Activated gamma-delta T cell treated with anti-CD3 and anti-CD28 coated beads, Interleukin-2, amount 50 U/mL, for 16 hours (primary cell): ENCODE measurements around the gene ADAMTS13.
A peak's percentile ranks its signal among the peaks of the same experiment; 100 is the strongest.

Experiments used
- DNase-seq: peaks from one replicate; pipeline ENCODE4 v3.0.0-alpha.2; 2020; ENCODE audit warnings: low read depth

ADAMTS13 gene

DNA sequence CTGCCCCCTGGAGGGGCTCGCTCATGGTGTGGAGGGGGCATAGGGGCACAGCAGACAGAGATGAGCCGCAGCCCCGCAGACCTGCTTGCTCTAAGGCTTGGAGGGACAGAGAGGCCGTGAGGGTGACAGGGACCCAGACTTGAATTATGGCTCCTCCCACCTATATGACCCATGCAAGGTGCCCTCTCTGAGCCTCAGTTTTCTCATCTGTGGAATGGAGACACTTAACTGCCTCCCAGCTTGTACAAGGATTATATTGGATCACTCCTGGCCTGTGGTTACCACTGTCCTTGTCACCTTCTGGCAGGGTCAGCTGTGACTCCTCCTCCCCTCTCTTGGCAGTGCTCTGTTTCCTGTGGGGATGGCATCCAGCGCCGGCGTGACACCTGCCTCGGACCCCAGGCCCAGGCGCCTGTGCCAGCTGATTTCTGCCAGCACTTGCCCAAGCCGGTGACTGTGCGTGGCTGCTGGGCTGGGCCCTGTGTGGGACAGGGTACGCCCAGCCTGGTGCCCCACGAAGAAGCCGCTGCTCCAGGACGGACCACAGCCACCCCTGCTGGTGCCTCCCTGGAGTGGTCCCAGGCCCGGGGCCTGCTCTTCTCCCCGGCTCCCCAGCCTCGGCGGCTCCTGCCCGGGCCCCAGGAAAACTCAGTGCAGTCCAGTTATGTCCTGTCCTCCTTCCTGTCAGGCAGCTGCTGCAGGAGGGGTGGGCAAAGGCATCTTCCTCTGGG, 32.9 kb downstream of the ADAMTS13 start:
- DNase-seq = no peak

DNA sequence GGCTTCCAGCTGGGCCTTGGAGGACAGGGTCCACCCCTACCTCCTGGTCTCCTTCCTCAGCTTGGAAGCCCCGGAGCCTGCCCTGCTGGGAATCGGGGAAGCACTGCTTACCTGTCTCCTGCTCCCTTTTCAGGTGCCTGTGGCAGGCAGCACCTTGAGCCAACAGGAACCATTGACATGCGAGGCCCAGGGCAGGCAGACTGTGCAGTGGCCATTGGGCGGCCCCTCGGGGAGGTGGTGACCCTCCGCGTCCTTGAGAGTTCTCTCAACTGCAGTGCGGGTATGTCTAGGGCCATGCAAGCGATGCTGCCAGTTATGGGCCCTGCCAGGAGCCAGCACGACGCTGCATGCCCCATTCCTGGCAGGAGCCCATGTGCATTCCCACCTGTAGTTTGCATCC, 33.8 kb downstream of the ADAMTS13 start:
- no peak for DNase-seq

DNA sequence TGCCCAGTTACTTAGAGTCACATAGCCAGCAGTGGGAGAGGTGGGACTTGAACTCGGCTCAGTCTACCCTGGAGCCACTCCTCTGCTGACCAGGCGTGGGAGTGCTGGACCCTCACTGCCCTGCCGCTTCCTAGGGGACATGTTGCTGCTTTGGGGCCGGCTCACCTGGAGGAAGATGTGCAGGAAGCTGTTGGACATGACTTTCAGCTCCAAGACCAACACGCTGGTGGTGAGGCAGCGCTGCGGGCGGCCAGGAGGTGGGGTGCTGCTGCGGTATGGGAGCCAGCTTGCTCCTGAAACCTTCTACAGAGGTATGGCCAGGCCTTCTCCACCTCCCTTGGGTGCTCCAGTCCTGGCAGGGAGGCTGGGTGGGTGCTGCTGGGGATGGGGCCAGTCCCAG, 34.2 kb downstream of the ADAMTS13 start:
- no peak for DNase-seq

DNA sequence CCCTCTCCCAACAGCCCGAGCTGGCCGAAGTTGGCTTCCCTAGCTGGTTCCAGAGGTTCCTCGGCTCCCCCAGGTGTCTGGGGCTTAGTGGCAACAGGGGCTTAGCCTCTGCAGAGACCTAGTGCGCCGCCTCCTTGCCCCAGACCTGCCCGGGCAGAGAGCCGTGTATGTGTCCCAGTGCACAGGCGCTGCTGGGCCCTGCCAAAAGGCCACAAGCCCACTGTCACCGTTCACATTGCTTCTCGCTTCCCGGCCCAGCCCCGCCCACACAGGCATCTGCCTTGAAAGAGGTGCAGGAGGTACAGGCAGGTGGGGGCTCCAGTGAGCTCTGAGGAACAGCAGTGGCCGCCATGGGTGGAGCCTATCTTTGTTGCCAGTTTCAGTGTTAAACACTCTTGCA, 35.1 kb downstream of the ADAMTS13 start:
- DNase-seq = no peak

DNA sequence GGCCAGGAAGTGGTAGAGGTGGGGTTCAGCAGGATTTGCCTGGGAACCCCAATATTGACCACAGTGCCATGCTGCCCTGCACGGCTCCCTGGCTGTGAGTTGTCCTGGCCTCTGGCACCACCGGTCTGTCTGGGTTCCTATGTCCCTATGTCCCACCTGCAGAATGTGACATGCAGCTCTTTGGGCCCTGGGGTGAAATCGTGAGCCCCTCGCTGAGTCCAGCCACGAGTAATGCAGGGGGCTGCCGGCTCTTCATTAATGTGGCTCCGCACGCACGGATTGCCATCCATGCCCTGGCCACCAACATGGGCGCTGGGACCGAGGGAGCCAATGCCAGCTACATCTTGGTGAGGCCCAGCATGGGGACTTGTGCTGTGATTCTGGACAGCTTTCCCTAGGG, 35.6 kb downstream of the ADAMTS13 start:
- no peak for DNase-seq

DNA sequence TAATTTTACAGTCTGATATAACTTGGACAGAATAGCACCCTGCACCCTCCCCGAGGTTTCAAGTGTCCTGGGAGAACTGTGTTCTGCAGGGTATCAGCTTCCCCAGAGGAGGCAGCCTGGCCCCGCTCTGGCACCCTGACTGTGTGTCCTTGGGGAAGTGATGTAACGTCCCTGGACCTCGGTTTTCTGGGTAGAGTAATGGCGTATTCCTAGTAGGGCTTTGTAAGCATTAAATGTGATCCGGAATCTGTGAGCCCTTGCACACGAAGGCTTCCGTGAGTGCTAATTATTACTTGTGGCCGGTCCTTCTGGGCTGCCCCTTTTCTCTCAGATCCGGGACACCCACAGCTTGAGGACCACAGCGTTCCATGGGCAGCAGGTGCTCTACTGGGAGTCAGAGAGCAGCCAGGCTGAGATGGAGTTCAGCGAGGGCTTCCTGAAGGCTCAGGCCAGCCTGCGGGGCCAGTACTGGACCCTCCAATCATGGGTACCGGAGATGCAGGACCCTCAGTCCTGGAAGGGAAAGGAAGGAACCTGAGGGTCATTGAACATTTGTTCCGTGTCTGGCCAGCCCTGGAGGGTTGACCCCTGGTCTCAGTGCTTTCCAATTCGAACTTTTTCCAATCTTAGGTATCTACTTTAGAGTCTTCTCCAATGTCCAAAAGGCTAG, 36.6 kb downstream of the ADAMTS13 start:
- DNase-seq = no peak

DNA sequence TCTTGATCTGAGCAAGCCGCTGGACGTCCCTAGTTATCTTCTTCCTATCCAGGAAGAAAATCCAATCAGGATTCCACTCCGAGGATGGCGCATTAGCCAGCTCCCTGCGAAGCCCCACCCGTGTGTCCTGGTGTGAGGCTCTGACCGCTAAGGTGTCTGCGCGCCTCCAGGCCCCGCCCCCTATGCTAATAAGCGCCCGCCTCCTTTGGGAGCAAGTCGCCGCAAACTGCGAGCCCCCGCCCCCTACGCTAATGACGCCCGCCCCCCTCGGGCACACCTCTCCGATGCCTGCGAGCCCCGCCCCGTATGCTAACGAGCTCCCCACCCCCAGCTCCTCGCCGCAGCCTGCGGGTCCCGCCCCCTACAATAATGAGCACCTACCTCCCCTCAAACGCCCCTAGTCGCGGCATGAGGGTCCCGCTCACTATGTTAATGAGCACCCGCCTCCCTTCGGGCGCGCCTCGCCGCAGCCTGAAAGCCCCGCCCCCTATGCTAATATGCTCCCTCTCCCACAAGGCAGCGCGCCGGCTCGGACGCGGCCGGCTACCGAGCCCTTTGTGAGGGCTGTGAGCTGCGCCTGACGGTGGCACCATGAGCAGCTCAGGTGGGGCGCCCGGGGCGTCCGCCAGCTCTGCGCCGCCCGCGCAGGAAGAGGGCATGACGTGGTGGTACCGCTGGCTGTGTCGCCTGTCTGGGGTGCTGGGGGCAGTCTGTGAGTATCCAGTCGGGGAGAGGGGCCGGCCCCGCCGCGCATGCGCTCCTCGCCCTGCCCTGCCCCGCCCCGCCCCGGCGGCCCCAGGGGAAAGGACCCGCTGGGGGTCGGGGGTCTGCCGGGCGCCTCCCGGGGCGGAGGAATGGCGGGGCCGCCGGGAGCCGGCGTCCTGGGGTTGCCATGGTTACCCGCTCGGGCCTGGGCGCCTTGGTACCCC, 37.6 kb downstream of the ADAMTS13 start, which contains the start of gene CACFD1:
Gene CACFD1 (plus strand): TSS at position 503 of the 929 bp plus-strand sequence. CDS start 89 bp downstream, at position 592.
- DNase-seq = peak; percentile 89

DNA sequence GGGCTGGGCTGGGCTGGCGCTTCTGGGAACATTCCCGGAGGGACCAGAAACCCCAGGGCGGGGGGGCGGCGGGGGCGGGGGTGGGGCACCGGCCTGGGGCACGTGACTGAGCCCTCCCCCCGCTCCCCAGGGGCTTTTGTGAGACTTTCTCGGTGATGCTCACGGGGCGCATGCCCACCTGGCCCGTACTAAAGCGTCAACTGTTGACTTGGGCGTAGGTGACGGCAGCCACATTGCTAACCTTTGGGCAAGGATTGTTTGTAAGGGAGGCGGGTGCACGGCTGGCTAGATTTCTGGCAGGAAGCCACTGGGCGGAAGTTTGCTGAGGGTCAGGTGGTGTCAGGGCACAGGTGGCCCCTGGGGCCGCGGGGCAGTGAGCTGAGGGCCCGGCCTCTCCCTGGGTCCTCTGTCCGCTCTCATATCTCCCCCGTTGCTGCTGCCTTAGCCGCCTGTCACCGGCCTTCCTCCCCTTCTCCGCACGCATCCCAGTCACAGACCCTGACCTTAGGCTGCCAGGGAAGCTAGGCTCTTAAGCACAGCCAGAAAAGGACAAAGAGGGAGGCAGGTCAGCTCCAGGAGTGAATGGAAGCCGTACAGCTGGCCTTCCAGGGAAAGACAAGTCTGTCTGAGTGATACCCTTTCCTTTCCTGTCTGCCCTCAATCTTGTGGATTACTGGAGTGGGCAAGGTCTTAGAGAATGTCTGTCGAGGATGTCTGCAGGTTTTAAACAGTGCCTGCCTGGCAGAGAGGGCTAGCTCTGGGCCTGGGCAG, 38.4 kb downstream of the ADAMTS13 start:
- peak; percentile 27 for DNase-seq

DNA sequence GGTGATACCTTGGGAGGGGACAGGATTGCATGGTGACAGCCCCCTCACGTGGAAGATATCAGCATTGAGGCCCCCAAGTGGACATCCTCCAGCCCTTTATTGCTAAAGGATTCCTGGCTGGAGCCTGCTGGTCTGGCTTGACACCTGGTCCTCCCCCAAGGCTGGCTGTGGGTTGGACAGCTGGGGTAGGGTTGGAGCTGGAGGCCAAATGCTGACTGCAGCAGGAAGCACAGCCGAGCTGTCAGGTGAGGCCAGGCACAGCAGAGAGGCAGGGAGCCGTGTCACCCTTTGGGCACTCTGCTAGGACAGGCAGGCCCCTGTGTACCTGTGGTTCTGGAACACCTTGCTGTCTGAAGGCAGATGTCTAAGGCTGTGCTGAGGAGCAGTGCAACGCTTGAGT, 39.8 kb downstream of the ADAMTS13 start:
- DNase-seq = no peak

DNA sequence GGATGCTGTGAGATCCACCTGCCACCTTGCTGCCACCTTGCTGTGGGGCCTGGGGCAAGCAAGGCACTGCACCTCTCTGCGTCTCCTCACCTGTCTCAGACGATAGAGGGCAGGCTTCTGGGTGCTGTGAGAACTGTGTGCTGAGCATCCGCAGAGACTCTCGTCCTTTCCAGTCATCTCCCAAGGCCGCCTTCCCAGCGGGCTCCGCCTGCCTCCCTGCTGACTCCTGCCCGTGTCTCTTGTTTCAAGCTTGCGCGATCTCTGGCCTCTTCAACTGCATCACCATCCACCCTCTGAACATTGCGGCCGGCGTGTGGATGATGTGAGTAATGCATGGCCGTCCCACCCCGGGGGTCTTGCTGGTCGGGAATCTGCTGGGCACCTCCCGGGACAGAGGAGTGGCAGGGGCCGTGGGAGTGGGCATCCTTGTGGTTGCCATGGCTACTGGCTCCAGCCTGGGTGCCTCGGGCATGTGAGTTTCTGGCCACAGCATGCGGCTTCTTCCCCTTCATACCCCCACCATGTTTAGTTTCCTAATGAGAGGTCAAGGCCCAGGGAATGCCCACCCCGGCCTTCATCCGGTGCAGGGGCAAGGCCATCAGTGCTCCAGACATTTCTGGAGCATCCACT, 41.2 kb downstream of the ADAMTS13 start:
- no peak for DNase-seq

DNA sequence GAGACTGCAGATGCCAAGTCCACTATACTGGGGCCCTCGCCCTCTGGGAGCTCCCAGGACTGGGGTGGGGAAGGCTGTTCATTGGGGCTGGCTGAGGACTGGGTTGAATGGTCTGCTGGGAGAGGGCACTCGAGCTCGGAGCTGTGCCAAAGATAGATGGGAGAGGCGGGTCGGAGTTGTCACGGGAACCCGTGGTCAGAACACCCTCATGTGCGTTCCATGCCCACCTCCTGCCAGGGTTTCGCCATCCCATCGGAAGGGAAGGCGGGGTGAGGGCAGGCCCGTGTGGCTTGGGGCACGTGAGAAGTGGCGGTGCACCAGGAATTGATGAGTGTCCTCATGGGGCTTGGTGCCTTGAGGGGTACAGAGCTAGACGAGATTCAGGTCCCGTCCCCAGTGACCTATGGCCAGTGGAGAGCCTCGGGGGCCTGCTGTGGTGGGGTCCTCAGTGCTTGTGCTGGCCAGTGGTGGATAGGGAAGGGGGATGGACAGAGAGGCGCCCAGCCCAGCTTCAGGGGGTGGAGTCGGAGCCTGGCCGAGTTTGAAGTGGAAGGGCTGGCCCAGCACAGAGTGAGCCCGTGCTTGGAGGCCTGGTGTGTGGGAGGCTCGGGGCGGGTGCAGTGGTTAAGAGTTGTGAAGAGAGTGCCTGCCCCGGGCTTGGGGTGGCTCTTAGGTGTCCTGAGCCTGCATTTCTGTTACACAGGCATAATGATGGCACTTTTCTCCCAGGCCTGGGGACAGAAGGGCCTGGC, 41.9 kb downstream of the ADAMTS13 start:
- no peak for DNase-seq

DNA sequence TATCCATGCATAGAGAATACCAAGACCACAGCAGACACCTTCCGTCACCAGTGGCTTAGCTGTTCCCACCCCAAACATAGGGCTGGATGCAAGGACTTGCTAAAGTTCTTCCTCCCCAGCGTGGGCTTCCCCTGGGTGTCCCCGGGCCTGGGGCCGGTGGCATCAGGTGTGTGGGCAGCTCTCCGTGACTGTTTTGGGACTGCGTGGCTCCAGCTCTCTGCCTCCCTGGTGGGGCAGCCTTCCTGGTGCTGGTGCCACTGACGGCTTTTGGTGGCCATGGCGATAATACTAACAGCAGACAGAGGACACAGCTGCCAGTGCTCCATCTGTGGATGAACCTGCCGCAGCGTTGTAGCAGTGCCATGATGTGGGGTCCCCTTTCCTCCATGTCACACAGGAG, 42.5 kb downstream of the ADAMTS13 start:
- DNase-seq = no peak

DNA sequence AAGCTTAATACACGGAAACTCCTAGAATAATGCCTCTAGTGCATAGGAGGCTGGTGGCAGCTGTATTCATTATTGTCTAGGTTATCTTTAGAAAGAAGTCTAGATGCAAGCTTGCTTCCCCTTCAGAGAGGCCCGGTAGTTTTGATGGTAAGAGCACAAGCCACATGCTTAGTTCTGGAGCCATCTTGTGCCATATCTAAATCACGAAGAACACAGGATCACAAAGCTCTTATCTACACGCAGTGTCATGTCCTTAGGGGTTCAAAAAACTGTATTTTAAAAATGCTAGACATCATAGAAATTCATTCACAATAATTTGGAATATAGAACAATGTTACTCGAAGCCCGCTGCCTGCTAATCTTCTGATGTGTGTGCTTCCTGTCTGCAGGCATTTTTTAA, 43.8 kb downstream of the ADAMTS13 start:
- DNase-seq = no peak

DNA sequence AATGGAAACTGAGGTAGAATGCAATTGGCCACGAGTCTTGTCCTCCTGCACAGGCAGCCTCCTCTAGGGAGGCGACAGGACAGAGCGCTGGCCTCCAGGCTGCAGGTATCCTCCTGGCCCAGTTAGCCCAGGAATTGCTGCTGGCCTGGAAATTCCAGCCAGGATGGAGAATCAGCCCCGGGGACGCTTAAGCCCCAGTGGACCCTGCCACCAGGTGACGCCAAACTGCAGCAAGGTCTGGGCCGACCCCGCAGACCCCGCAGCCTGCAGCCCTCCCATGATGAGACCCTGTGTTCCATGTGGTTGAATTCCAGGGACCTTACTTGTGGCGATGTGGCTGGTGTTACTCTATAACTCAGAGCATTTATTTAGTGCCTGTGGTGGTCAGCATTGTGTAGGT, 44.9 kb downstream of the ADAMTS13 start:
- DNase-seq = no peak

DNA sequence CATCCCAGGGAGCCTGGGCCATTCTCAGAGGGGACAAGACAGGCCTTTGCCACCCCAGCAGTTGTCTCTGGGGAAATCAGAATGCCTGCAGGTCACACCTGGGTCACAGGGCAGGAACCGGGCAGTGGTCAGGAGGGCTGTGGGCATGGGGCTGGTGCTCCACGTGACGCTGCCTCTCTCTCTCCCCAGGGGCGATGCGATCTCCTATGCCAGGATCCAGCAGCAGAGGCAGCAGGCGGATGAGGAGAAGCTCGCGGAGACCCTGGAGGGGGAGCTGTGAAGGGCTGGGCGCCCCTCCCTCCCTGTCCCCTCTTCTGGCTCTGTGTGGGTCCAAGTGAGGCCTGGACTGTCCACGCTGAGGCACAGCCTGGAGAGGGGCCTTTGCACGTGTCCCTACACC, 46.2 kb downstream of the ADAMTS13 start:
- no peak for DNase-seq

DNA sequence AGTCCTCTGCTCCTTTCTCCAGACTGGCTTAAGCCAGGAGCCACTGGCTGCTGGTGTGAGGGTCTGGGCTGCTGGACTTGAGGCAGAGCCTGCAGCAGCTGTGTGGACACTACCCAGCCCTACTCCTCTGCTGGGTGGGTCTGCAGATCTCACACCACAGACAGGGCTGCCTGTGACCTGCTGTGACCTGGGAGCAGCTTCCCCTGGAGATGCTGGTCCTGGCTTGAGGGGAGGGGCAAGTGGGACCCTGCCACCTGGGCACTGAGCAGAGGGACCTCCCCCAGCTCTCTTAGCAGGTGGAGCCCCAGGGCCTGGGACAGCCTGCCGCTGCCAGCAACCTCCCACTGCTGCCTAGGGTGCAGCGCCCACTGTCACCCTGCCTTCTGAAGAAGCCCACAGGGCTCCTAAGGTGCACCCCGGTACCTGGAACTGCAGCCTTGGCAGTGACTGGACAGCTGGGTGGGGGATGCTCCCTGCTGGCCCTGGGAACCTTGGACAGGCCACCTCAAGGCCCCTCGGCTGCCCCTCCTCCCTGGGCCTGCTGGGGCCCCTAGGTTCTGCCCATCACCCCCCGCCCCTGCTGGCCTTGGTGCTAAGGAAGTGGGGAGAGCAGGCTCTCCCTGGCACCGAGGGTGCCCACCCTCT, 46.7 kb downstream of the ADAMTS13 start:
- no peak for DNase-seq

DNA sequence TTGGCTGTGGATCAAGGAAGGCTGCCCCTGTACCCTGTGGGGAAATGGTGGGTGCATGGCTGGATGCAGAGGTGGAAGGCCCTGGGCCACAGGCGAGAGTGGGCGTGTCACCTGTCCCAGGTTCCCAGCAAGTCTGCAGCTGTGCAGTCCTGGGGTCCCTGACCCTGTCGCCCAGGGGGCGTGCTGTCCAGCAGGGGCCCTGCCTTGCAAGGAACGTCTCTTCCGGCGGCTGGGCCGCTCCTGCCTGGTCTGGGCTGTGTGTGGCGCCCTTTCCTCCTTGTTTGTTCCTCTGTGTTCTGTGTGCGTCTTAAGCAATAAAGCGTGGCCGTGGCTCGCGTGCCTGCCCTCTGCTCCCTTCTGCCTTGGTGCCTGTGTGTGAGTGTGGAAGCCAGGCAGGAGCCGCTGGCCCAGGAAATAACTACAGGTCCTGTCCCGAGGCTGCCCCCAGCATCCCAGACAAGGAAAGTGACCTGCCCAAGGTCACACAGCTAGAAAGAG, 48.3 kb downstream of the ADAMTS13 start:
- no peak for DNase-seq

DNA sequence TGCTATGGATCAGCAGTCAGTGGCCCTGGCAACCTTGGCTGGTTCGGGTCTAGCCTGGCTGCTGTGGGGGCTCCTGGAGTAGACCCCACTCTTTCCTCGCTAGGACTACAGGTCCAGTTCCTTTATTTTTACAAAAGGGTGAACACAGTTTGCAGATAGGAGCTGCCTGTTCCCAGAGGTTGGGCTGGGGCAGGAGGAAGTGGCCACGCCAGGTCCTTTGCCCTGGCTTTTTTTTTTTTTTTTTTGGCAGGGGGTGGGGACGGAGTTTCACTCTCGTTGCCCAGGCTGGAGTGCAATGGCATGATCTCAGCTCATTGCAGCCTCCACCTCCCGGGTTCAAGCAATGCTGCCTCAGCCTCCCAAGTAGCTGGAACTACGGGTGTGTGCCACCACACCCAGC, 48.8 kb downstream of the ADAMTS13 start:
- DNase-seq = no peak

DNA sequence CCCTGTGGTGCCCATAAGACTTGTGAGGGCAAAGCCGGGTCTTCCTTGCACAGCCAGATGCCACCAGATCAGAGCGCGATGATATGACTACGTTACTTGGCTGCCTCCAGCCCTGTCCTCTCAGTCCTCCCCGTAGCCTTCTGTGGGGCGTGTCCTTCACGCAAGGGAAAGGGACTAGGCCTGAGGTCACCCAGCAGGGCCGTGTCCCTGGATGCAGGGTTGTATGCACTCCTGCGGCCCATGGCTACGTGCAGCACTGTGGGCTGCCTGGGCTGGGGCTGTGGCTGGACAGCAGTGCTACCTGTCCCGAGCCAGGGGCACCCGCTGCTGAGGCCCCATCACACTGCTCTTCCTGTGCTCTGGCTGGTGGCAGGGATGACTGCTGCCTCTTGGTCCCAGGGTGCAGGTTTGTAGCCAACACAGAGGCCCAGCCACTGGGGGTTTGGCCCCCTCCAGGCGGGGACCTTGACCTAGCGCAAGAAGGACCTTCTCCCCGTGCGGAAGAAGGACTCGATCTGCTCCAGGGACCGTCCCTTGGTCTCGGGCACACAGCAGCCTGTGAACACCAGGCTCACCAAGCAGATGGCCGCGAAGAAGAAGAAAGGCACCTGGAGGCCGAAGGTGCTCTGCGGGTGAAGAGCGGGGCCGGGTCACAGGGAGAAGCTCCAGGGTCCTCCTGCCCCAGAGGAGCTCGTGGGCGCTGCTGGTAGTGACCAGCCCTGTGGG, 49.5 kb downstream of the ADAMTS13 start:
- no peak for DNase-seq
